ENCODE data around the gene REXO1. TPM values are rescaled to one million over a fixed set of nuclear protein-coding genes. Genes with fewer than 3 reads are reported as not detected.

REXO1 gene
- 9.2 TPM for total RNA-seq

GRCh38 chr19:1848399-1849131, at the start of gene REXO1:
Gene REXO1, minus strand, starts transcription at chr19:1848483. Its CDS starts 125 bp downstream, at chr19:1848358.

GRCh38 chr19:1885398-1886119, 37.3 kb upstream of the REXO1 start, which contains the start of gene ABHD17A:
Gene ABHD17A, minus strand, starts transcription at chr19:1885496. Its CDS starts 3,930 bp downstream, at chr19:1881566.

GRCh38 chr19:1863328-1863637, 15.0 kb upstream of the REXO1 start, which contains the start of gene KLF16:
Gene KLF16, minus strand, starts transcription at chr19:1863579. Its CDS starts 82 bp downstream, at chr19:1863497.

GRCh38 chr19:1811942-1812425, 36.3 kb downstream of the REXO1 start, which contains the start of gene ATP8B3:
Gene ATP8B3, minus strand, starts transcription at chr19:1812276. Its CDS starts 540 bp downstream, at chr19:1811736.

Other genes with a start within 250 kb of the REXO1 start
- gene UQCR11, start 243.0 kb downstream of the REXO1 start, total RNA-seq = 61.8 TPM
- gene TCF3, start 195.9 kb downstream of the REXO1 start, total RNA-seq = 27.0 TPM
- 0.23 TPM for gene ONECUT3, start 95.0 kb downstream of the REXO1 start, total RNA-seq
- gene ATP8B3, start 36.2 kb downstream of the REXO1 start, total RNA-seq = 0.69 TPM
- 4.6 TPM for gene KLF16, start 15.1 kb upstream of the REXO1 start, total RNA-seq
- 48.4 TPM for gene ABHD17A, start 37.0 kb upstream of the REXO1 start, total RNA-seq
- 2.1 TPM for gene ADAT3, start 56.9 kb upstream of the REXO1 start, total RNA-seq
- gene SCAMP4, start 56.9 kb upstream of the REXO1 start, total RNA-seq = 16.1 TPM
- gene CSNK1G2, start 92.7 kb upstream of the REXO1 start, total RNA-seq = 33.9 TPM
- gene BTBD2, start 167.2 kb upstream of the REXO1 start, total RNA-seq = 59.3 TPM
- 20.8 TPM for gene MKNK2, start 202.8 kb upstream of the REXO1 start, total RNA-seq
- gene MOB3A, start 247.8 kb upstream of the REXO1 start, total RNA-seq = 15.5 TPM
- 8.5 TPM for gene IZUMO4, start 248.4 kb upstream of the REXO1 start, total RNA-seq

Measured in diencephalon (tissue), 1 donor.